PFSK-1 (cell line): ENCODE data around the gene ZHX3.

Experiments used
- FOXP2 ChIP-seq: optimal IDR thresholded peaks from 2 replicates; pipeline ENCODE3; 2011; ENCODE audit warnings: borderline replicate concordance, control low read depth, inconsistent platforms; ENCODE audit not compliant: insufficient read depth; ENCODE audit errors: extremely low read length, extremely low read depth
- POLR2AphosphoS5 ChIP-seq: IDR thresholded peaks from 2 replicates; pipeline ENCODE4 v1.6.1; 2012; ENCODE audit warnings: low read depth, mild to moderate bottlenecking, control low read depth, low read length, moderate library complexity
- SIN3A ChIP-seq: IDR thresholded peaks from 2 replicates; pipeline ENCODE4 v1.6.1; 2012; ENCODE audit warnings: mild to moderate bottlenecking, low read length, moderate library complexity, borderline replicate concordance; ENCODE audit not compliant: insufficient read depth
- TAF1 ChIP-seq: IDR thresholded peaks from 2 replicates; pipeline ENCODE4 v1.6.1; 2012; ENCODE audit warnings: low read length, control low read depth, borderline replicate concordance; ENCODE audit not compliant: insufficient read depth
- TF ChIP-seq, protein P1 (sequence below), 2 experiments: IDR thresholded peaks; 2 replicates each; pipeline versions ENCODE4 v1.6.1 to v1.8.0; 2011 to 2012; ENCODE audit warnings: low read depth in 2 of 2, low read length in 2 of 2, control low read depth in 1 of 2, inconsistent platforms in 1 of 2, mild to moderate bottlenecking in 1 of 2, moderate library complexity in 1 of 2; ENCODE audit not compliant: insufficient read depth in 1 of 2

ZHX3 gene

DNA sequence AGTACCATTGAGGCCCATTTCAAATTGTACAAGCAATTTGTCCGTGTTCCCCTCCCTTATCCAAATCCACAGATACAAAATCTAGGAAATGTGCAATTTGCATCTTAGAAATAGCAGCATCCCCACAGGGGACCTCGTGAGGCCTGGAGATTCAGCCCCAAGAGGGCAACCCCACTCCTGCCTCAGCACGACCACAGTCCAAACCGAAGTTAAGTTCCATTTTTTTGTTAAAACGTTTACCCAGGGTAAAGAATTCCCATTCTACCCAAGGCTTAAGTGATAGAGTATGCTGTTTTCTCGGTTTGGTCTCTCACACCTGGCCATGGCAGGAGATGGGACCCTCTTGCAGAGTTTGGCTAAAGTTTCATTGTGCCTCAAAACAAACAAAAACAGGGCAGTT is 139.0 kb downstream of the ZHX3 start:
- TF ChIP-seq TAF1 (no peak), SIN3A (no peak), POLR2AphosphoS5 (no peak), FOXP2 (no peak)
- TF ChIP-seq, protein P1, sequence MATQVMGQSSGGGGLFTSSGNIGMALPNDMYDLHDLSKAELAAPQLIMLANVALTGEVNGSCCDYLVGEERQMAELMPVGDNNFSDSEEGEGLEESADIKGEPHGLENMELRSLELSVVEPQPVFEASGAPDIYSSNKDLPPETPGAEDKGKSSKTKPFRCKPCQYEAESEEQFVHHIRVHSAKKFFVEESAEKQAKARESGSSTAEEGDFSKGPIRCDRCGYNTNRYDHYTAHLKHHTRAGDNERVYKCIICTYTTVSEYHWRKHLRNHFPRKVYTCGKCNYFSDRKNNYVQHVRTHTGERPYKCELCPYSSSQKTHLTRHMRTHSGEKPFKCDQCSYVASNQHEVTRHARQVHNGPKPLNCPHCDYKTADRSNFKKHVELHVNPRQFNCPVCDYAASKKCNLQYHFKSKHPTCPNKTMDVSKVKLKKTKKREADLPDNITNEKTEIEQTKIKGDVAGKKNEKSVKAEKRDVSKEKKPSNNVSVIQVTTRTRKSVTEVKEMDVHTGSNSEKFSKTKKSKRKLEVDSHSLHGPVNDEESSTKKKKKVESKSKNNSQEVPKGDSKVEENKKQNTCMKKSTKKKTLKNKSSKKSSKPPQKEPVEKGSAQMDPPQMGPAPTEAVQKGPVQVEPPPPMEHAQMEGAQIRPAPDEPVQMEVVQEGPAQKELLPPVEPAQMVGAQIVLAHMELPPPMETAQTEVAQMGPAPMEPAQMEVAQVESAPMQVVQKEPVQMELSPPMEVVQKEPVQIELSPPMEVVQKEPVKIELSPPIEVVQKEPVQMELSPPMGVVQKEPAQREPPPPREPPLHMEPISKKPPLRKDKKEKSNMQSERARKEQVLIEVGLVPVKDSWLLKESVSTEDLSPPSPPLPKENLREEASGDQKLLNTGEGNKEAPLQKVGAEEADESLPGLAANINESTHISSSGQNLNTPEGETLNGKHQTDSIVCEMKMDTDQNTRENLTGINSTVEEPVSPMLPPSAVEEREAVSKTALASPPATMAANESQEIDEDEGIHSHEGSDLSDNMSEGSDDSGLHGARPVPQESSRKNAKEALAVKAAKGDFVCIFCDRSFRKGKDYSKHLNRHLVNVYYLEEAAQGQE (IDR thresholded peaks at IDR 0.05; ENCODE audit: insufficient read depth in 1 of 2, low read depth in 2 of 2, low read length in 2 of 2), result no peak

GRCh38 chr20:41177636-41178035 is 139.9 kb downstream of the ZHX3 start:
- TF ChIP-seq, protein P1 (IDR thresholded peaks at IDR 0.05; ENCODE audit: insufficient read depth in 1 of 2, low read depth in 2 of 2, low read length in 2 of 2), result no peak
- TF ChIP-seq SIN3A (no peak), FOXP2 (no peak), POLR2AphosphoS5 (no peak; the same call in 1 of the 2 replicates), TAF1 (no peak)

GRCh38 chr20:41176711-41177552 is 140.6 kb downstream of the ZHX3 start:
- TF ChIP-seq FOXP2, result no peak
- TF ChIP-seq SIN3A, result no peak
- TF ChIP-seq, protein P1 (IDR thresholded peaks at IDR 0.05; ENCODE audit: insufficient read depth in 1 of 2, low read depth in 2 of 2, low read length in 2 of 2), result no peak
- no peak for TF ChIP-seq TAF1
- no peak for TF ChIP-seq POLR2AphosphoS5

DNA sequence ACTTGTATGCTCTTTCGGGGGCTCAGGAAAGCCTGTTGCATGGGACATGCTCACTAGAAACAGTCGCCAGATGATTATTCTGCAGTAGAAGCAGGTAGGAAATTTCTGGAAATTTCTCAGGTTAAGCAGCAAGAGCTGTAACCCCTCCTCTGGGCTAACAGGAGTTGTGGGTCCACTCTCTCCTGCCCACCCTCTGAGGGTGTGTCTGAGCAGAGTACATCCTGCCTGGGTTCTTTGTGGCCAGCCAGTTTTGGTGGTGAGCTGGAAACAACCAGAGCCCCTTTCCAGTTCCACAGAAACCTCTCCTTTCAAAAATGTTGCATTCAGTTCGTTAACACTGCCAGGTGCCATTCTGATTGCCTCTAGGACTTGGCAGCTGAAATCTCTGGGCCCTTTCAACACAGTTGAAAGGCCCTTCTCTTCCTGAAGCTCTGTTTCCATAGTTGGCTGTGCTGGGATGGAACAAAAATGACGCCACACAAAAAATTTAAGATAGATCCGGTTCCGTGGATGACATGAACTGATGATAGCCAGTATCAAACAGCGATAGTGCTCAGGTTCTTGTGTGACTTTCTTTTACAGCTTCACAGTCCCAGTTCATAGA is 141.7 kb downstream of the ZHX3 start:
- no peak for TF ChIP-seq SIN3A
- no peak for TF ChIP-seq FOXP2
- no peak for TF ChIP-seq TAF1
- TF ChIP-seq, protein P1 (IDR thresholded peaks at IDR 0.05; ENCODE audit: insufficient read depth in 1 of 2, low read depth in 2 of 2, low read length in 2 of 2), result no peak
- TF ChIP-seq POLR2AphosphoS5, result no peak
